Measurements from ENCODE around the gene SERF2. TPM values are rescaled to one million over a fixed set of nuclear protein-coding genes. Genes with fewer than 3 reads are reported as not detected.

Gene SERF2
- total and polyA plus RNA-seq, 2 of the 13 experiments (the other 11 are each of a cell fraction or from before 2014, with no cell fraction given) = 811 to 1,257 TPM

- Histone ChIP-seq H4K20me1 (ENCODE audit: insufficient read depth, low read length) (peaks cover 13% of the 10 kb centered on the region), H3K4me2 (ENCODE audit: low read depth, low read length) (no peak overlapping the region), H3K36me3 (replicated peaks in 1 of 2; ENCODE audit: control insufficient read depth in 1 of 2, insufficient read depth in 2 of 2, low read length in 2 of 2) (peaks cover 3 to 11% of the 10 kb centered on the region in 2 experiments), H3K27ac (ENCODE audit: extremely low read length, insufficient read depth, low read length) (no peak overlapping the region), H3K4me3 (replicated peaks in 1 of 3; ENCODE audit: insufficient read depth in 1 of 3, low read depth in 2 of 3, low read length in 3 of 3) (no peak overlapping the region), H3K27me3 (ENCODE audit: control insufficient read depth in 1 of 2, insufficient read depth in 2 of 2, low read length in 2 of 2) (no peaks in the 10 kb centered on the region; a peak in 1 of 5 replicates), H3K9ac (ENCODE audit: insufficient read depth, low read depth, low read length) (no peak overlapping the region), H3K9me3 (ENCODE audit: low read length) (no peaks in the 10 kb centered on the region), H2AFZ (ENCODE audit: low read length) (no peak overlapping the region), H3K79me2 (ENCODE audit: insufficient read depth, low read length) (peaks cover 23% of the 10 kb centered on the region), H3K4me1 (ENCODE audit: insufficient read depth, low read length) (peaks cover 20% of the 10 kb centered on the region)
- intact Hi-C loops (cut with micrococcal nuclease; ENCODE audit: unreplicated experiment) (no loop called here), in situ Hi-C loops (cut with HindIII; ENCODE audit: extremely low pct_ligation_motif_present, low pct_unique_long_range_greater_than_20kb) (no loop called here)
- 99% methylated on average over 3 of the region's 3 CpGs for WGBS (ENCODE audit: low lambda C conversion rate)
- POLR2A ChIA-PET = interaction anchor here (4.2 kb wide), 1 partner anchor 13 kb away, joined by 31 read pairs; the partner anchor contains the start of gene ELL3
- DNase-seq (ENCODE audit: low spot score) = no peak
- BruUV-seq (replicated peaks) = no TSS peak
- TF ChIP-seq ZKSCAN5 (CRISPR knock-in tag; IDR thresholded peaks at IDR 0.05) (no peak), HMG20B (CRISPR knock-in tag; conservative IDR thresholded peaks at IDR 0.05) (no peak), ATRX (CRISPR knock-in tag; IDR thresholded peaks at IDR 0.05; ENCODE audit: borderline replicate concordance) (no peak), ZNF563 (CRISPR knock-in tag; IDR thresholded peaks at IDR 0.05) (no peak), ARID5B (CRISPR knock-in tag; IDR thresholded peaks at IDR 0.05) (no peak), ARID2 (CRISPR knock-in tag; IDR thresholded peaks at IDR 0.05; ENCODE audit: borderline replicate concordance) (no peak), KLF6 (CRISPR knock-in tag; IDR thresholded peaks at IDR 0.05) (no peak), ZNF572 (CRISPR knock-in tag; IDR thresholded peaks at IDR 0.05) (no peak), ZNF672 (CRISPR knock-in tag; IDR thresholded peaks at IDR 0.05) (no peak), HDAC2 (CRISPR knock-in tag; IDR thresholded peaks at IDR 0.05) (no peak), BCLAF1 (IDR thresholded peaks at IDR 0.05) (no peak), MZF1 (CRISPR knock-in tag; IDR thresholded peaks at IDR 0.05; ENCODE audit: borderline replicate concordance) (no peak)
- no peak for ATAC-seq
- no peak for FAIRE-seq
- CTCF ChIA-PET (ENCODE audit: low intra/inter-chr PET ratio, low total read pairs) = no interaction called here
These were observed 2.7 kb upstream of the SERF2 start for GRCh38 chr15:43789409-43789808.

All from HepG2 (cell line).